HG02571 (cell line): ENCODE data around the gene PLXNB2.
"Not testable (repeated sequence)": the region's sequence is repeated elsewhere in the genome, so short reads cannot be mapped to it uniquely, and the experiment has no call there.

Experiments used
- ATAC-seq: cut with Tn5 transposase; IDR thresholded peaks from one replicate; pipeline ENCODE4 v1.9.1; 2021; ENCODE audit warnings: mild to moderate bottlenecking, moderate library complexity; ENCODE audit not compliant: unreplicated experiment

The PLXNB2 gene

DNA sequence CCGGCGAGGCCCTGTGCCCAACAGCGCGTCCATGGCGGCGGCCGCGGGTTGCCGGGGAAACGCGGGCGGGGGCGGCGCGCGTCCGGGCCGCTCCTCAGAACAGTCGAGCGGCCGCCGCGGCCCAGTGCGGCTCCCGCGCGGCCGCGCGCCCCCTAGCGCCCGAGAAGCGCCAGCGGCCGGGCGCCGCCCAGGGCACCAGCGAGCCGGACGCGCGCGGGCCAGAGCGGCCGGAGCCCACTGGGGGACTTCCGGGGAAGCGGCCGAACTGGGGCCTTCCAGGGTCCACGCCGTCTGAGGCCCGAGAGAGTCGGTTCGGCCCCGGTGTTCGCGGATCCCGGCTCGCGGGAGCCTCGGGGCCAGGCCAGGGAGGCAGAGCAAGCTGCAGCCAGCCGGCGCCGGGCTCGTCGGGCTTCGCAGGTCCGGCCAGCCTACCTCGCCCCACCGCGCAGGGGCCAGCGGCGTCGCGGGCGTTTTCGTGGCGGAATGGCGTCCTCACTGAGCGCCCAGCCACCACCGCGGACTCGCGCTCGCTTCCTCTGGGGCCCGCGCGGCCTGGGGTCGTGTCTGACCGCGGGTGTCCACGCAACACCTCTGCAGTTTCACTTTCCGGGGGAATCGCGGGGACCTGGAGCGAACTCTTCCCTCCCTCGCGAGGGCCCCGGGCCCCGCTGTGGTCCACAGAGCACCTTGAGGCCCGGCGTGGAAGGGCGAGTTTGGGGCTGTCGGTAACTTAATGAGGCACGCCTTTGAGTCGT is 19.7 kb upstream of the PLXNB2 start, which contains the start of gene DENND6B:
Gene DENND6B, minus strand, starts transcription at position 57 of the 755 bp plus-strand sequence. Its CDS starts 24 bp downstream, at position 33.
- ATAC-seq = peak; percentile 79

- ATAC-seq = peak; percentile 2
Measured at GRCh38 chr22:50326225-50326955, 18.9 kb upstream of the PLXNB2 start.

GRCh38 chr22:50325444-50326224 is 18.2 kb upstream of the PLXNB2 start:
- no peak for ATAC-seq

GRCh38 chr22:50323900-50324299 is 16.5 kb upstream of the PLXNB2 start:
- no peak for ATAC-seq

DNA sequence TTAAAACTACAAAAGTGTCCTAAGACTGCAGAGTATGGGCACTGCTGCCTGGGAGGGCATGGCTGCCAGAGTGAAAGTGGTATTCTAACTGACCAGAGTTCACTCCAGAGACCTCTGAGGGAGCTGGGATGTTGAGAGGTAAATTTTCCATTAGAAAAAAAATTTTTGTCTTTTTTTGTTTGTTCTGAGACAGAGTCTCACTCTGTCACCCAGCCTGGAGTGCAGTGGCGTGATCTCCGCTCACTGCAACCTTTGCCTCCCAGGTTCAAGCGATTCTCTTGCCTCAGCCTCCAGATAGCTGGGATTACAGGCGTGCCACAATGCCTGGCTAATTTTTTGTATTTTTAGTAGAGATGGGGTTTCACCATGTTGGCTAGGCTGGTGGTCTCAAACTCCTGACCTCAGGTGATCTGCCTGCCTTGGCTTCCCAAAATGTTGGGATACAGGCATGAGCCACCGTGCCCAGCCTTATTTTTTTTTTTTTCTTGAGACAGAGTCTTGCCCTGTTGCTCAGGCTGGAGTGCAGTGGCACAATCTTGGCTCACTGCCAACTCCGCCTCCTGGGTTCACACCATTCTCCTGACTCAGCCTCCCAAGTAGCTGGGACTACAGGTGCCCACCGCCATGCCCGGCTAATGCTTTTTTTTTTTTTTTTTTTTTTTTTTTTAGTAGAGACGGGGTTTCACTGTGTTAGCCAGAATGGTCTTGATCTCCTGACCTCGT is 15.1 kb upstream of the PLXNB2 start:
- not testable (repeated sequence) for ATAC-seq

DNA sequence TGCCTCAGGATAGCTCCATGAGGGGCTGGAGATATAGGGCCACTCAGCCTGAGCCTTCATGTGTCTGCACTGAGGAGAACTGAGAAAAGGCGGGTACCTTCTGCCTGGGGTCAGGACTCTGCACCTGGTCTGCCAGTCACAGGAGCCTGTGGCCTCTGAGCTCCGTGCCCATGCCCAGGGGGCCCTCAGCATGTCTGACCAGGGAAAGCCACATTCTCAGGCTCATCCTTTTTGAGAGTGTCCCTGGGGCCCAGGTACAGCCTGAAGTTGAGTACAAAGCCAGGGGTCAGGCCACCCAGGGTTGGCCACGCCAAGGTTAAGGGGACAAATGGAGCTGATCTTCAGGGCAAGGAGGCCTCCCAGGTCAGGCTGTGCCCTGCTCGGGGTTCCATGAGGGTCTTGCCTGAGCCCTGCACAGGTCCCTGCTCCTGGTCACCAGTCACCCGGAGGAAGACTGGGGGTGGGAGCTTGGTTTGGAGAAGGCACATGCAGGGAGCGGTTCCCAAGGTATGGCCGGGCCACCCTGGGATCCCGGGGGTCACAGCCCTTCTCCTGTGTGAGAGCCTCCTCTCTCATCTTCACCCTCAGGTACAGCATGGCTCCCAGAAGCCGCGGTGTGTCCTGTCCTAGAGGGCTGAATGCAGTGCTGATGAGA is 13.4 kb upstream of the PLXNB2 start:
- no peak for ATAC-seq

DNA sequence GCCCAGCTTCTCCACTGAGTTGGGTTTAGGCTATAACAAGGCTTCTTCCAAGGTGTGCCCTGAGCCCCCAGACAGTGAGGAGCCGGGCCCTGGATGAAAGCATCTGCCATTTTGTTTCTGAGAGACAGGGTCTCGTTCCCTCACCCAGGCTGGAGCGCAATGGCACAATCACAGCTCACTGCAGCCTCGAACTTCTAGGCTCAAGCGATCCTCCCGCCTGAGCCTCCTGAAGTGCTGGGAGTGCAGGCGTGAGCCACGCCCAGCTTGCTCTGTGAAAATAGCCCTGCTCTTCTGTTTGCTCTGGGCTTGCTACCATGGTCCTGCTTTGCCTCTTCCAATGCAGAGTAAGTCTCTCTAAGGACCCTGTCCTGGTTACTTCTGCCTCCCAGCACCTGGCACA is 12.7 kb upstream of the PLXNB2 start:
- no peak for ATAC-seq

- no peak for ATAC-seq
Measured at GRCh38 chr22:50319503-50319951, 12.1 kb upstream of the PLXNB2 start.

DNA sequence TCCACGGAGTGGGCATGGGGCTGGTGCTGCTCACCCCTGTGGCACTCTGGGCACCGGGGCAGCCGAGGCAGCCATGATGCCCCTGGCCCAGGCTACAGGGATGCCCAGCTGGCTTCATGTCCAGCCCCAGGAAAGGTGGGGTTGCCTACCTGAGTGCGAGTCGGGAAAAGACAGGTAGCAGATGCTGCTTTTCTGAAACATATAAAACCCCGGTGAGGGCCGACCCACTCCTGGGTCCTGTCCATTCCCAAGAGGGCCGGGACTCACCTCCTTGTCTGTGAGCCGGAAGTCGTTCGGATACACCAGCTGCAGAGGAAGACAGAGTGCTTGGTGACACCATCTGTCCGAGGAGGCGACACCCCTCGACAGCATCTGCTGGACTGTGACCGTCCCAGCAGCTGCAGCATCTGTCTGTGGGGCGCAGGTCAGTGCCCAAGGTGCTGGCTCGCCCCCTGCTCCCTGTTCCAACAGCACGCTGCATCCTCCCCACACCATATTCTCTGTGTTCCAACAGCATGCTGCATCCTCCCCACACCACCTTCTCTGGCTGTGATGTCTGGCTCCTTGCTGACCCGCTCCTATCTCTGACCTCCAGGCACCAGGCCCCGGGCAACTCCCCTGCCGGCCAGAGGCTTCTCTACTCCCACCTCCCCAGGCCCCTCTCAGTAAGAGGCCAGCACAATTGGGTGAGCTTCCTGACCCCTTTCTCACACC is 11.4 kb upstream of the PLXNB2 start:
- ATAC-seq = no peak

- ATAC-seq = no peak
Measured at GRCh38 chr22:50318356-50318697, 10.9 kb upstream of the PLXNB2 start.

GRCh38 chr22:50317674-50318073 is 10.2 kb upstream of the PLXNB2 start:
- no peak for ATAC-seq

- ATAC-seq = no peak
Measured at GRCh38 chr22:50317178-50317577, 9.7 kb upstream of the PLXNB2 start.

GRCh38 chr22:50316114-50317065 is 8.9 kb upstream of the PLXNB2 start:
- ATAC-seq = no peak

GRCh38 chr22:50315289-50316113 is 8.1 kb upstream of the PLXNB2 start:
- ATAC-seq = no peak

- ATAC-seq = peak; percentile 78
Measured at GRCh38 chr22:50314455-50315288, 7.2 kb upstream of the PLXNB2 start.

DNA sequence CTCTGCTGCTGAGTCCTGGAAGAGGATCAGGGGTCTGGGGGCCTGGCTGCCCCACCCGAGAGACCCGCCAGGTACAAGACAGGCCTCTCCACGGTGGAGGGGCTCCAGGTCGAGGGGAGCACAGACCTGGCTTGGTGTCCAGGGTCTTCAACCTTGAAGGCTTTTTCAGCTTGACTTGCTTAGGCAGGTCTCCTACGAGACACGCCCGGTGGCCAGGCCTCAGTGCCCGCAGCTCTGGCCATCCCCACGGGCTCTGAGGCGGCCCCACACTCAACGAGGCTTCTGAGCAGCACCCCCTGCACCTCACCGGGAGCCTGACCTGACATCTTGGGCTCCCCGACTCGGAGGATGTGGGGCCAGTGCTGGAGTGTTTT is 6.6 kb upstream of the PLXNB2 start:
- peak; percentile 3 for ATAC-seq

GRCh38 chr22:50313600-50313999 is 6.2 kb upstream of the PLXNB2 start:
- no peak for ATAC-seq
